Skin epidermis (tissue), 12 donors: ENCODE measurements around the gene RAB4A.

Source experiments
- H3K27ac ChIP-seq, 21 experiments: fragments of 200-600 bp; sonication (generic) in 11 of 21; one replicate each; pipeline ENCODE4 v1.5.0; 2020; ENCODE audit warnings: mild to moderate bottlenecking in 3 of 21, inconsistent platforms in 2 of 21, moderate library complexity in 2 of 21
- H3K4me3 ChIP-seq, 7 experiments: fragments of 200-600 bp; sonication (generic) in 2 of 7; one replicate each; pipeline ENCODE4 v1.5.0; 2020; ENCODE audit warnings: inconsistent platforms in 2 of 7, mild to moderate bottlenecking in 2 of 7, moderate library complexity in 1 of 7

Gene RAB4A

DNA sequence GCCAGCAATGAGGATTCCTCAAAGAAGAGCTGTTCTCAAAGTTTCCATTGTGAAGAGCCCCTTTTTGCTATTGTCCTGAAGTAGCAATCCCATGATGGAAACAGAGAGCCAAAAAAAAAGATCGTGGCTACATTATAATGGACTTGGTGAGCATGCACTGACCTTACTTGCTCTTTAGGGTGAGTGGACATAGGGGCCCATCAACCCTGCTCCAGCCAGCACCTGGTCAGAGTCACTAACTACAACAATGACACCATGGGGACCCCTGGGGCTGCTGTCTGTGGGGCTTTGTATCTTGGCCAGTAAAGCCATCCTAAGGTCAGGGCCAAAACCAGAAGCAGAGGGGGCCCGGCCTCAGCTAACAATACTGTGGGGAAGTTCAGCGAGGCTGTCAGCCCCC is 30.4 kb upstream of the RAB4A start:
- Histone ChIP-seq H3K27ac (no peak overlapping the region), H3K4me3 (no peak overlapping the region)

DNA sequence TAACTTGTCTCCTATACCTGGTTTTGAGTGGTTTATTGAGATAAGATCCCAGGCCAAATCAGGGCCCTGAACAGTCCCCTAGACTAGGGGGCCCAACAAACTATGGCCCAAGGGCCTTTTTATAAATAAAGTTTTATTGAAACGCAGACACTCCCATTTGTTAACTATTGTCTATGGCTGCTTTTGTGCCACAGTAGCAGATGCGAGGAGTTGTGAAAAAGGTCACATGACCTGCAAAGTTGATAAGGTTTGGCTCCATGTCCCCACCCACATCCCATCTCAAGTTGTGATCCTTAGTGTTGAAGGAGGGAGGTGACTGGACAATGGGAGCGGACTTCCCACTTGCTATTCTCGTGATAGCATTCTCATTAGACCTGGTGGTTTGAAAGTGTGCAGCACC is 29.5 kb upstream of the RAB4A start:
- Histone ChIP-seq H3K4me3 (no peak overlapping the region), H3K27ac (no peak overlapping the region)

DNA sequence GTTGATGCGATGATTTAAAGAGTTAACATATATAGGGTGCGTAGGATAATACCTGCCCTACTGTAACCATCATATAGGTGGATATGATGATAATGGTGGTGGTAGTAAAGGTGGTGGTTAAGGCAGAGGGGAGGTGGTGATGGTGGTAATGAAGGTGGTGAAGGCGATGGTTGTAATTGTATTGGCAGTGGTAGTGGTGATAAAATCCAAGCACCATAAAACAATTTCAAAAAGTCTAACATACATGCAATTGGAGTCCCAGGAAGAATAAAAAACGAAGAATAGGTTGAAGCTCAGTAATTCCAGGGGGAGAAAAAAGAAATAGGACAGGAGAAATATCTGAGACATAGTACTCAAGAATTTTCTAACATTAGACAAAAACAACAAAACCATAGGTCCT is 27.3 kb upstream of the RAB4A start:
- Histone ChIP-seq H3K27ac (no peak overlapping the region), H3K4me3 (no peak overlapping the region)

DNA sequence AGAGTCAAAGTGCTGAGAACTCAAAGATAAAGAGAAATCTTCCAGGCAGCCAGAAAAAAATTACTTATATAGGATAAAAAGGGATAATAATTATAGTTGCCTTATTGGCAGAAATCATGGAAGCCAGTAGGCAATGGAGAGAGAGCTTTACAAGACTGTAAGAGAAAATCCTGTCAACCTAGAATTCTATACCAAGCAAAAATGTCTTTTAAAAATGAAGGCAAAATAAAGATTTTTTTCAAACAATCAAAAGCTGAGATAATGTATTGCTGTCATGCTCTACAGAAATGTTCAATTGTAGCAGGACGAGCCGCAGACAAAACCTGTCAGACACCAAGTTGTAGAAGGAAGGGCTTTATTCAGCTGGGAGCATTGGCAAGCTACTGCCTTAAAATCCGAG is 26.8 kb upstream of the RAB4A start:
- Histone ChIP-seq H3K27ac (no peak overlapping the region), H3K4me3 (no peak overlapping the region)

DNA sequence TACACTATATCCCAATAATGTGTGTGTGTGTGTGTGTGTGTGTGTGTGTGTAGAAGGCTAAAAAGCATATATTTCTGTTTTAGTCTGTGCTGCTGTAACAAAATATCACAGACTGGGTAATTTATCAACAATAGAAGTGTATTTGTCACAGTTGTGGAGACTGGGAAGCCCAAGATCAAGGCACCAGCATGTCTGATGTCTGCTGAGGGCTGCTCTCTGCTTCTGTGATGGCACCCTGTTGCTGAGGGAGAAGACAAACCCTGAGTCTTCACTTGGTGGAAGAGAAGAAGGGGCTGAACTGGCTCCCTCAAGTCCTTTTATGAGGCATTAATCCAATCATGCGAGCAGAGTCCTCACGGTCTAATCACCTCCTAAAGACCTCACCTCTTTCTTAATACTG is 23.0 kb upstream of the RAB4A start:
- no peak overlapping the region for H3K4me3 ChIP-seq
- no peak overlapping the region for H3K27ac ChIP-seq

DNA sequence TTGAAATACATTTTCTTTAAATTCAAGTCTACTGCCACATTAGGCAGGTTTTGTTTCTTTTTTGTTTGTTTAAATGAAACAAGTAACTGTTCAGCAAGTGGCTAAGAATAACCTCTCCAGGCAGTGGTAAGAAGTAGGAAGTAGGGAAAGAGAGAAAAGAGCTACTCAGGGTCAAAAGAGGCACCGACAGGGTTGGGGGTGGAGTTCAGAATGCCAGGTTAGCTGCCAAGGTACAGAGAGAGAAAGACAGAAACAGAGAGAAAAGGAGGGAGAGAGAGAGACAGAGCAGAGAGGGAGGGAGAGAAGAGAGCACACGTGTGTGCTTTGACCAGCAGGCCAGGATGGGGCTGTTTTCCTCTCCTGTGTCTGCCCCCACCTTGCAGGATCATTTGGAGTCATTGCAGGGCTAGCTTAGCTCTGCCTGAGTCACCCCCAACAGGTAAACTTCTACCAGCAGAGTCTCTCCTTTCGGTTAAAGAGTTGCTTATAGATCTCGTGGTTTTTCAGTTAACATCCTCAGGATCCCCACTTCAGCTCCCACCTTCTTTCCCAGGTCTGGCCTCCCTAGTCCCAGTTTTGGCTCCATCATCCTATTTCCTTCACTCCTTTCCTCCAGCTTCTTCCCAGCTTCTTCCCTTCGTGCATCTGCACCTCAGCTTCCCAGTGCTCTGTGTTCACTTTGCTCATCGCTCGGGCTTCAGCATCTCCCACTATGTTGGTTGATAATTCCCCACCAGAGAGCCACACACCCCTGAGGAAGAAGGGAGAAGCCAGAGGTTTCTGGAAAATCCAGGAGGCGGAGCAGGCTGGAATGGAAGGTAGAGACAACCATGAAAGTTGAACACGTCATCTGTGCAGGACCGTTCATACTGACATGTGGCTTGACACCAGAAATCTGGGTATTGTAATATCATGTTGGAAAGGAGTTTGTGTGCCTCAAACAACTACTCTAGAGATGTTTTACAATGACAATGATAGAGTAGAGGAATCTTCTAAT is 21.8 kb upstream of the RAB4A start:
- no peak overlapping the region for H3K27ac ChIP-seq
- no peak overlapping the region for H3K4me3 ChIP-seq

DNA sequence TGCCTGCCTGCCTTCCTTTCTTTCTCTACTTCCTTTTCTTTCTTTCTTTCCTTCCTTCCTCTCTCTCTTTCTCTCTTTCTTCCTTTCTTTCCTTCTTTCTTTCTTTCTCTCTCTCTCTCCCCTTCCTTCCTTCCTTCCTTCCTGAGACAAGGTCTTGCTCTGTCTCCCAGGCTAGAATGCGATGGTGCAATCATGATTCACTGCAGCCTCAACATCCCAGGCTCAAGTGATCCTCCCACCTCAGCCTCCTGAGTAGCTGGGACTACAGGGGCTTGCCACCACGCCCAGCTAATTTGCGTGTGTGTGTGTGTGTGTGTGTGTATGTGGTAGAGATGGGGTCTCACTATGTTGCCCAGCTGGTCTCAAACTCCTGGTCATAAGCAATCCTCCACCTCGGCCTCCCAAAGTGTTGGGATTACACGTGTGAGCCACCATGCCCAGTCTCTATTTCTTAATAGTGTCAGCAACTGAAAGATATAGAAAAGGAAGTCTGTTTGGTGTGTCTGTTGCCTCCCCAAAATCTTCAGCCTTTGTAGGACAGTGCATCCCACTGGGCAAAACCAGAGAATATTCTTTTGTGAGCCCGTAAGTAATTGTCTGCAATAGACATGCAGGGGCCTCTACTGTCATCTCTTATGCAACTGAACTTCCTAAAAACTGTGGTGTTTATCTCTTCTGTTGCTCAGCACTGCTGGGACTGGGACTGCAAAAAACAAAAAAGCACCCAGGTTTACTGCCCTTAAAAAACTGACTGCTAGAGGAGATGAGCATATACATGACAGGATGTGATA is 20.9 kb upstream of the RAB4A start:
- Histone ChIP-seq H3K27ac (no peak overlapping the region), H3K4me3 (no peak overlapping the region)

DNA sequence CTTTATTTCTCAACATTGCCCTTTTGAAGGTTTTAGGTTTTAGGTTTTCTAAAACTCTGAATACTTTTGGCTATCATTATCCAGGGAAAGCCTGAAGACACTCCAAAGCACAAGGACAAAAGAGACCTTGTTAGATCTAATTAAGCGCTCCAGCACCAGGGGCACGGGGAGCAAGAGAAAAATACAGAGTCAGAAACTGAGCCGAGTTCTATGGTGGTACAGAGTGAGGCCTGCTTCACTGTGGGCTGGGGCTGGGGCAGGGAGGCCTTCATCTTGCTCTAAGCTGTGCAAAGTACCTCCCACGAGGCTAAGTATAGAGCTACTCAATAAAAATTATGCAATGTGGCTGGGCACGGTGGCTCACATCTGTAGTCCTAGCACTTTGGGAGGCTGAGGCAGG is 19.7 kb upstream of the RAB4A start:
- no peak overlapping the region for H3K4me3 ChIP-seq
- no peak overlapping the region for H3K27ac ChIP-seq

DNA sequence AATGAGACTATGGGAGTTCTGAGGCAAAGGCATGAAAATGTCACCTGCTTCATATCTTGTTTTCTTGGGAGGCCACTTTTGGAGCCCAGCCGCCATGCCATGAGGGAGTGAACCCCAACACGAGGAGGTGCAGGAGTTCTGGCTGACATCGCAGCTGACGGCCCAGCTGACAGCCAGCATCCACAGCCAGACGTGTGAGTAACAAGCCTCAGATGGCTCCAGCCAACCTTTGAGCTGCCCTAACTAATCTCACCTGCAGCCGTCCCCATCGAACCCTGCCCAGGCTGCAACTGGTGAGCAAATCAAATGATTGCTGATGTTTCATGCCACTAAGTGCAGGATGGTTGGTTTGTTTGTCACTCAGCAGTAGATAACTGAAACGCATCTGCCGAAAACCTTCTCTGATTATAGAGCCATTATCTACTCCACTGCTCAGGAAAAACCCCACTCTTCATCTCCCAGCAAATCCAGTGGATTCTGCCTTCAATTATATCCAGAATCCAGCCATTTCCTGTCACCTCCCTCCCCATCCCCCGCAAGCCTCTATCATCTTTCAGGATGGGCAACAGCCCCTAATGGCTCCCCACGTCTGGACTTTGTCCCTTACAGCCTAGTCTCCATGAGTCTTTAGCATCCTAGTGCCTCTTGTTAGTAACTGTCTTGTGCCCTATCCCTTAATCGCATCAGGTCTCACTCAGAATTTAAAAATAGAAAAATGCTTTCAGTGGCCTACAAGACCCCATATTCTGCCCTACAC is 18.5 kb upstream of the RAB4A start:
- H3K4me3 ChIP-seq = no peak overlapping the region
- H3K27ac ChIP-seq = peak overlapping the region in 4 of 21 experiments; percentile 2 to 69 (median 34)

DNA sequence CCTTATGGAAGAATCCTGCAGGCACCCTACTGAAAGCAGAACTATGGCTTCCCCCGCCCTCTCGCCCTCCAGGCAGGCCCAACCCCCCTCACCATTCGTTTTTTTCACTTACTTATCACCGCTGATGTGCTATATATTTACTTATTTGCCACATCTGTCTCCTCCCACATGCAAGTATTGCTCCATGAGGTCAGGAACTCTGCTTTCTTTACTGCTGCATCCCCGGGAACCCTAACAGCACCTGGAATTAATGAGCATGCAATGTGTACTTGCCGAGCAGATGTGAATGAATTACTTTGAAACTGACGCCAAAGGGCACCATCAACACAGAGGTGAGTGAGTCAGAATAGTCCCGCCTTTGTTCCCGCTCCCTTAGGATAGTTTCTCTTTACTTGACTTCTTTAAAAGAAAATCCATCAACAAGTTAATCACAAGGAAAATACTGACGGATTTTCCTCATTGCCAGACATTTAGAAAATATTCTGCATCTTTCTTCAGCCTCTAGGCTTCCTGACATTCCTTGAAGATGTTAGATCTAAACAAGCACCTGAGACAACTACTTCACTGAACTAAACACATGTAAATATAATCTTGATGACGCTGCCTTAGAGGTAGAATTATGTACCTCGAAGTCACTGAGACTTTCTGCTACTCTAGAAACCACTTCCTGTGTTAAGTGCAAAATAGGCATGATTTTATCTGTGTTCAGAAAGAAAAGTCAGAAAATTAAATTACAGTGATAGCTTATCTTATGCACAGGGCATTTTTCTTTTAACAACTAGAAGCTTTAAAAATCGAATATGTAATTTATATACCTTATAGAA is 17.5 kb upstream of the RAB4A start:
- H3K27ac ChIP-seq = peak overlapping the region in 5 of 21 experiments; percentile 7 to 69 (median 44)
- H3K4me3 ChIP-seq = no peak overlapping the region

DNA sequence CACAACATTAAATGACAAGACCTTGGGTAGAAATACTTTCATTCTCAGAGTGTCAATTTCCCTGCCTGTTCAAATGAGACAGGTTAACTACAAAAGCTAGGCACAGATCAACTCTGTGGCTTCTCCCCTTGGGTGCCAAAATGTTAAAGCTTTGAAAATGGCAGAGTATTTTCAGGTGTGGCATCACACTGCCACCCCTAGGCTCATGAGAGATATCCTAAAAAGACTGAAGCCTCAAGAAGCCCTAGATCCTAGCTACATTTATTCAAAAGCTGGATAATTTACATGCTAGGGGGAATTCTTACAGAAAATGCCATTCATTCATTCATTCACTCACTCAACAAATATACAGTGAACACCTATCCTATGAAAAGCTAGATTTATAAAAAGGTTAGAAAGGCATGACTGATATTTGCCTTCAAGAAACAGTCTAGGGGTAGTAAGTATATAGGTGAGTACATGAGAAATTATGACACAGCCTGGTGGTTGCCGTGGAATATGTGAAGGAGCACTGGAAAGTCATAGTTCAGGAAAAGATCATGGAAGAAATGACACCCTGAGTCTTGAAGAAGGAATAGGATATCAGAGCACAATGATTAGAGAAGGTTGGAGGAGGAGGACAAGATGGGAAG is 15.9 kb upstream of the RAB4A start:
- Histone ChIP-seq H3K4me3 (no peak overlapping the region), H3K27ac (no peak overlapping the region)

DNA sequence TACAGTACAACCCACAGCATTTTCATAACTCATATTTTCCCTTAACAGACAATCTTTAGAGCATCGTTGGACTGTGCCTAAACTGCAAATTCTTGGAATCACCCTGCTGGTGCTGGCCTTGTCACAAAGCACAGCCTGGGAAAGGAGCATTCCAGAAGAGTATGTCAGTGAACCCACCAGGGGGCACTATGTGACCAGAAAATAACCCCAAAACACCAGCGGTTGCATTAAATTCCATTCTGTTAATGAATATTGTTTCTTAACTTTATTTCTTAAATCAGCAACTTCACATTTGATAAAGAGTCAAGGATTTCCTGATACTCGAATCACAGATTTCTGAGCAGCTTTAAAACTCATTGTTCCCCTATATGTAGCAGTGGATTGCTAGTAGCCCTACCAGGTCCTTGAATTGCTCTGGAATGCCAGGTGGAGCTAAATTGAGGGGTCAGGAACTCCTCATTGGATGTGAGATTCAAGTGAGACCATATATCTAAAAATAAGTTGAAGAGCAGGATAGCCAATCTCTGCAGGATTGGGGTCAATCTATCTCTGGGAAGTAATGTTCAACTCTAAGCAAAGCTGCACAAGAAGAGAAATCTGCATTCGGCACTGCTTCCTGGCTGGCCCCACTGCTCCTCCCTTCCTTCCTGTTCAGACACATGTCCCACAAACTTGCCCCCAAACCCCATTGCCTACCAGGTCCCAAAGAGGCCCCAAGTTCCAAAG is 12.7 kb upstream of the RAB4A start:
- H3K4me3 ChIP-seq = no peak overlapping the region
- H3K27ac ChIP-seq = peak overlapping the region in 2 of 21 experiments; percentile 20 to 26

DNA sequence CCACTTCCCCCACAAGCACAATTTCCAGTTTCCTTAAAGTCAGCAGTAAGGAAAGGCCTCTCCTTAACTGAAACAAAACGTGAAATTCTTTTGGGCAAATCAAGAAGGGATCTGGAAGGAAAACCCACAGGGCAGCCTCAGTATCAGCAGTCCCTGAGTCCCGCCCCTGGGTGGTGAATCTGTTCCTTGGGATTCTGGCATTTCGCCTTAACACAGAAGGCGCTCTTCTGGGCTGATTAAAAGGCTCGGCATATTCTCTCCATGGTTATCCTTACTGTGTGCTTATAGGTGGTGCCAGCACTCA is 12.2 kb upstream of the RAB4A start:
- Histone ChIP-seq H3K4me3 (no peak overlapping the region), H3K27ac (peak overlapping the region in 2 of 21 experiments; percentile 20 to 26)

DNA sequence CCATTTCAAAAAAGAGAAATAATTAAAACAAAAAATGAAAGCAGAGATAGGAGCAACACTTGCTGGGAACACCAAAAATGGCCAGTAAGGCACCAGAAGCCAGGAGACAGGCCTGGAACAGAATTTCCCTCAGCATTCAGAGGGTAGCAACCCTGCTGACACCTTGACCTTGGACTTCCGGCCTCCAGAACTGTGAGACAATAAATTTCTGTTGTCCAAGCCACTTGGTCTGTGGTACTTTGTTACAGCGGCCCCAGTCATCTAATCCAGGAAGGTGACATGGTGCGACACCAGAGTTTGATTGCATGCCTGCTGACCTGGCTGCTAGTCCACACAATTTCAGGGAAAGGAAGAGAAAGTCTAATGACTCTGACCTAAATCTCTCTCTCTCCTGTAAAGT is 10.6 kb upstream of the RAB4A start:
- Histone ChIP-seq H3K27ac (no peak overlapping the region), H3K4me3 (no peak overlapping the region)

DNA sequence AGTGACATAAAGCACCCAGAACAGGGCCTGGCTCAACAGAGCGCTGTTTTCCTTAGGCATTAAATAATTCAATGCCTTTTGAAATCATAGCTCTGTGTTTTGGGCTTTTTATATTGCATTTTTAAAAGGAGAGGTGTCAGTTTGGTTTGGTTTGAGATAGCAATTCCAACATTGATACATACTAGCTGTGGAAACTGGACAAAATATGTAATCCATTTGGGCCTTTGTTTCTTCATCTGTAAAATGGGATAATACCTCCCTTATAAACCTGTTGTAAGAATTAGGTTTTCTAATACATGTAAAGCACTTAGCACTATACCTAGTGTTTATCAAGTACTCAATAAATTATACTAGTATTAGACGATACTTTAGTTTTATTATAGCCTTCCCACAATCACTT is 8.7 kb upstream of the RAB4A start:
- Histone ChIP-seq H3K4me3 (no peak overlapping the region), H3K27ac (no peak overlapping the region)

DNA sequence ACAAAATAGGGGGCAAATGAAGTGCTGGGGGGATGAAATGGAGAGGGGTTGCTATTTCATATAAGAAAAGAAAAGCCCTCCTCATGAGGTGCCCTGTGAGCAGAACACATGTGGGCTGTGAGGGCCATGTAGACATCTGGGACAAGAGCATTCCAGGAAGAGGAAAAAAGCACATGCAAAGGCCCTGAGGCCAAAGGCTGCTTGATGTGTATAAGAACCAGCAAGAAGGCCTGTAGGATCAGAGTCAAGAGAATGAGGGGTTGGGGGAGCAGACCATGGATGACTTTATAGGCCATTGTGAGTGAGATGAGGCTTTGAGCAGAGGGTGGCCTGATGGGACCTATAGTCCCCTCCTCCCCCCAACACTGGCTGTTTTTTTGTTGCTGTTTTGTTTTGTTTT is 7.7 kb upstream of the RAB4A start:
- Histone ChIP-seq H3K27ac (no peak overlapping the region), H3K4me3 (no peak overlapping the region)

DNA sequence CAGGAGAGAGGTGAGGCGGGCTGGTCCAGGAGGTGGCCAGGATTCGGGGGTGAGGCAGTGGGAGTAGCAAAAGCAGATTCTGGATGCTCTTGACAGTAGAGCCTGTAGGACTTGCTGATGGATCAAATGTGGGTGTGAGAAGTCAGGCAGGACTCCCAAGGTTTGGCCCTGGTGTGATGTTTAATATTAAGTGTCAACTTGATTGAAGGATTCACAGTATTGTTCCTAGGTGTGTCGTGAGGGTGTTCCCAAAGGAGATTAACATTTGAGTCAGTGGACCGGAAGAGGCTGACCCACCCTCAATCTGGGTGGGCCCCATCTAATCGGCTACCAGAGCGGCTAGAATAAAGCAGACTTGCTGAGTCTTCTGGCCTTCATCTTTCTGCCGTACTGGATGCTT is 6.8 kb upstream of the RAB4A start:
- no peak overlapping the region for H3K4me3 ChIP-seq
- no peak overlapping the region for H3K27ac ChIP-seq

DNA sequence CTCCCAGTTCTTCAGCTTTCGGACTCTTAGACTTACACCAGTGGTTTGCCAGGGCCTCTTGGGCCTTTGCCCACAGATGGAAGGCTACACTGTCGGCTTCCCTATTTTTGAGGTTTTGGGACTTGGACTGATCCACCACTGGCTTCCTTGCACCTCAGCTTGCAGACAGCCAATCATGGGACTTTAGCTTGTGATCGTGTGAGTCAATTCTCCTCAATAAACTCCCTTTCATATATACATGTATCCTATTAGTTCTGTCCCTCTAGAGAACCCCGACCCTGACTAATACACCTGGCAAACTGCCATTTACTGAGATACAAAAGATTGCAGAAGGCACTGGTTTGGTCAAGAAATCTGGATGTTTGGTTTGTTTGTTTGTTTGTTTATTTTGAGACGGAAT is 6.4 kb upstream of the RAB4A start:
- no peak overlapping the region for H3K4me3 ChIP-seq
- H3K27ac ChIP-seq = no peak overlapping the region
